Left ventricle myocardium inferior (tissue), 1 donor: Measurements from ENCODE around the gene LRIG1. TPM values are rescaled to one million over a fixed set of nuclear protein-coding genes. Genes with fewer than 3 reads are reported as not detected.
A peak's percentile ranks its signal among the peaks of the same experiment; 100 is the strongest.

Source experiments
- DNase-seq: peaks from one replicate; pipeline ENCODE4 v3.0.0-alpha.2; 2020
- H3K27ac ChIP-seq: fragments of 200-600 bp; replicated peaks from 2 replicates; pipeline ENCODE4 v1.8.0; 2021
- H3K27me3 ChIP-seq: fragments of 200-600 bp; 2 replicates; pipeline ENCODE4 v1.8.0; 2021; ENCODE audit warnings: low read depth
- H3K36me3 ChIP-seq: fragments of 200-600 bp; 2 replicates; pipeline ENCODE4 v1.8.0; 2021
- H3K4me1 ChIP-seq: fragments of 200-600 bp; 2 replicates; pipeline ENCODE4 v1.8.0; 2021
- H3K4me3 ChIP-seq: fragments of 200-600 bp; 2 replicates; pipeline ENCODE4 v1.8.0; 2021; ENCODE audit warnings: mild to moderate bottlenecking, moderate library complexity
- H3K9me3 ChIP-seq: fragments of 200-600 bp; replicated peaks from 2 replicates; pipeline ENCODE4 v1.8.0; 2021
- CTCF ChIP-seq: fragments of 200-600 bp; IDR thresholded peaks from 2 replicates; pipeline ENCODE4 v1.8.0; 2021; ENCODE audit warnings: antibody characterized with exemption, mild to moderate bottlenecking, borderline replicate concordance
- intact Hi-C: fragments of 100-400 bp; cut with micrococcal nuclease; formaldehyde crosslinking; loops from one replicate; pipeline ENCODE4 v1.11.0; 2022
- total RNA-seq: library from RNA; stranded (reverse); fragmentation: NEBNext Ultra II Directional; extraction: Animal tissue kit (Norgen Biotek cat#: 25700); gene quantifications from one replicate; pipeline ENCODE4 v1.2.1, GENCODE V29; 2021
- donor health status: DM: no; HTN: yes; CAD: no; lungs with severe emphysema.

LRIG1 gene
- total RNA-seq, 1 donor from 2014 or later = 137 TPM

GRCh38 chr3:66407611-66408218 lies 93.1 kb downstream of the LRIG1 start:
- H3K27me3 ChIP-seq = no peaks in the 10 kb centered on the region
- peak; percentile 97 for TF ChIP-seq CTCF
- H3K4me1 ChIP-seq = peaks cover 76% of the 10 kb centered on the region
- H3K27ac ChIP-seq = peak overlapping the region; percentile 75
- DNase-seq = peak; percentile 71
- no peak overlapping the region for H3K4me3 ChIP-seq
- peaks cover 62% of the 10 kb centered on the region for H3K36me3 ChIP-seq
- no peaks in the 10 kb centered on the region for H3K9me3 ChIP-seq
- intact Hi-C loops = loop anchor here (5.0 kb wide), 1 partner anchor 410 kb away; no protein-coding TSS in a partner anchor

GRCh38 chr3:66406831-66407610 lies 93.8 kb downstream of the LRIG1 start:
- no peak for DNase-seq
- Histone ChIP-seq H3K27ac (peak overlapping the region; percentile 75), H3K9me3 (no peaks in the 10 kb centered on the region), H3K36me3 (peaks cover 56% of the 10 kb centered on the region), H3K4me3 (no peak overlapping the region), H3K4me1 (peaks cover 76% of the 10 kb centered on the region), H3K27me3 (no peaks in the 10 kb centered on the region)
- intact Hi-C loops = loop anchor here (5.0 kb wide), 1 partner anchor 410 kb away; no protein-coding TSS in a partner anchor
- TF ChIP-seq CTCF = no peak

GRCh38 chr3:66406163-66406562 lies 94.7 kb downstream of the LRIG1 start:
- intact Hi-C loops = loop anchor here (5.0 kb wide), 1 partner anchor 411 kb away; no protein-coding TSS in a partner anchor
- H3K9me3 ChIP-seq = no peaks in the 10 kb centered on the region
- no peak overlapping the region for H3K4me3 ChIP-seq
- no peaks in the 10 kb centered on the region for H3K27me3 ChIP-seq
- H3K4me1 ChIP-seq = peaks cover 76% of the 10 kb centered on the region
- H3K27ac ChIP-seq = peak overlapping the region; percentile 75
- no peak for TF ChIP-seq CTCF
- DNase-seq = no peak
- H3K36me3 ChIP-seq = peaks cover 55% of the 10 kb centered on the region

GRCh38 chr3:66405701-66406091 lies 95.1 kb downstream of the LRIG1 start:
- Histone ChIP-seq H3K4me1 (peaks cover 76% of the 10 kb centered on the region), H3K27ac (peak overlapping the region; percentile 75)

More at GRCh38 chr3:66405701-66406091, 95.1 kb downstream of the LRIG1 start:
- no peaks in the 10 kb centered on the region for H3K9me3 ChIP-seq
- H3K27me3 ChIP-seq = no peaks in the 10 kb centered on the region
- DNase-seq = no peak
- H3K36me3 ChIP-seq = peaks cover 55% of the 10 kb centered on the region
- no peak overlapping the region for H3K4me3 ChIP-seq
- intact Hi-C loops = loop anchor here (5.0 kb wide), 1 partner anchor 412 kb away; no protein-coding TSS in a partner anchor
- TF ChIP-seq CTCF = no peak
